Gastroesophageal sphincter (tissue), 4 donors: ENCODE data around the gene COL12A1. TPM values are rescaled to one million over a fixed set of nuclear protein-coding genes. Genes with fewer than 3 reads are reported as not detected.

ENCODE experiments used
- ATAC-seq: fragments of 150-250 bp; one replicate; pipeline ENCODE4 v1.9.1; 2016; ENCODE audit warnings: mild to moderate bottlenecking, moderate library complexity
- H3K27ac ChIP-seq, 4 donors: fragments of 200-600 bp; sonication (generic) in 3 of 4; 1 replicate in 3 of 4; 2 replicates in 1 of 4; pipeline ENCODE4 v1.5.1; 2016 to 2019
- H3K27me3 ChIP-seq: fragments of 200-600 bp; sonication (generic); one replicate; pipeline ENCODE4 v1.5.1; 2019
- H3K36me3 ChIP-seq, 2 donors: fragments of 200-600 bp; sonication (generic); one replicate each; pipeline ENCODE4 v1.5.1; 2019; ENCODE audit warnings: control low read depth in 1 of 2
- H3K4me1 ChIP-seq, 3 donors: fragments of 200-600 bp; sonication (generic); 1 replicate in 2 of 3; 2 replicates in 1 of 3; pipeline ENCODE4 v1.5.1; 2016 to 2019; ENCODE audit warnings: control low read depth in 2 of 3
- H3K4me3 ChIP-seq, 2 donors: fragments of 200-600 bp; sonication (generic); one replicate each; pipeline ENCODE4 v1.5.1; 2019; ENCODE audit warnings: mild to moderate bottlenecking in 1 of 2, moderate library complexity in 1 of 2
- H3K9me3 ChIP-seq, 3 donors: fragments of 200-600 bp; sonication (generic); one replicate each; pipeline ENCODE4 v1.5.1; 2017 to 2019; ENCODE audit warnings: control low read depth in 2 of 3
- CTCF ChIP-seq, 4 experiments: fragments of 200-600 bp in 2 of 4; fragments of 450-650 bp in 2 of 4; sonication (generic) in 1 of 4; IDR thresholded peaks; one replicate each; pipeline ENCODE4 v1.5.1; 2017 to 2019; ENCODE audit warnings: antibody characterized with exemption in 4 of 4, mild to moderate bottlenecking in 2 of 4, moderate library complexity in 2 of 4
- EP300 ChIP-seq: sonication (generic); formaldehyde crosslinking; IDR thresholded peaks from one replicate; pipeline ENCODE4 v1.6.1; 2017; ENCODE audit warnings: antibody characterized with exemption, mild to moderate bottlenecking
- POLR2A ChIP-seq, 2 donors: fragments of 450-650 bp; IDR thresholded peaks; one replicate each; pipeline ENCODE4 v1.6.1; 2017; ENCODE audit warnings: antibody characterized with exemption in 2 of 2, mild to moderate bottlenecking in 2 of 2, moderate library complexity in 1 of 2
- POLR2AphosphoS5 ChIP-seq: sonication (generic); formaldehyde crosslinking; IDR thresholded peaks from one replicate; pipeline ENCODE4 v1.6.1; 2017; ENCODE audit warnings: antibody characterized with exemption
- WGBS, 2 donors: methylation state at CpG; one replicate each; pipeline ENCODE4 v1.1.5; 2018; ENCODE audit warnings: low coverage in 1 of 2; 5-methylcytosine and 5-hydroxymethylcytosine counted together
- total RNA-seq, 4 donors: library from RNA; depleted of rRNA; stranded (reverse); fragments of >200 nt; gene quantifications; one replicate each; pipeline ENCODE4 v1.1.0, GENCODE V29; 2016

COL12A1 gene
- total RNA-seq, 4 donors from 2014 or later, result 101 to 560 (median 237) TPM

GRCh38 chr6:75149696-75150095, 56.2 kb downstream of the COL12A1 start:
- H3K27ac ChIP-seq, result no peak overlapping the region
- no peak for TF ChIP-seq CTCF (IDR thresholded peaks at IDR 0.05)
- no peak for TF ChIP-seq POLR2AphosphoS5
- no peak for TF ChIP-seq EP300
- no peak for TF ChIP-seq POLR2A (IDR thresholded peaks at IDR 0.05)
- no peak for ATAC-seq
- peaks cover 0 to 27% (median 0%) of the 10 kb centered on the region in 3 donors for H3K4me1 ChIP-seq
- H3K9me3 ChIP-seq, result no peaks in the 10 kb centered on the region
- no peaks in the 10 kb centered on the region for H3K27me3 ChIP-seq
- H3K4me3 ChIP-seq, result no peak overlapping the region
- H3K36me3 ChIP-seq, result peaks cover 3 to 57% of the 10 kb centered on the region in 2 donors

- H3K36me3 ChIP-seq, result peaks cover 3 to 60% of the 10 kb centered on the region in 2 donors
- H3K4me3 ChIP-seq, result no peak overlapping the region
- no peak for TF ChIP-seq CTCF (IDR thresholded peaks at IDR 0.05)
- TF ChIP-seq POLR2A (IDR thresholded peaks at IDR 0.05), result no peak
- TF ChIP-seq EP300, result no peak
- TF ChIP-seq POLR2AphosphoS5, result no peak
- no peak for ATAC-seq
- H3K27me3 ChIP-seq, result no peaks in the 10 kb centered on the region
- H3K4me1 ChIP-seq, result peaks cover 0 to 25% (median 0%) of the 10 kb centered on the region in 3 donors
- H3K9me3 ChIP-seq, result no peaks in the 10 kb centered on the region
- 65 to 71% methylated on average over 1 of the region's 1 CpG for WGBS, 2 donors
- no peak overlapping the region for H3K27ac ChIP-seq
Measured at GRCh38 chr6:75149240-75149639, 56.6 kb downstream of the COL12A1 start.

- TF ChIP-seq EP300 (no peak), POLR2AphosphoS5 (no peak), POLR2A (IDR thresholded peaks at IDR 0.05) (no peak), CTCF (IDR thresholded peaks at IDR 0.05) (no peak)
- Histone ChIP-seq H3K27ac (no peak overlapping the region), H3K36me3 (peaks cover 3 to 63% of the 10 kb centered on the region in 2 donors), H3K27me3 (no peaks in the 10 kb centered on the region), H3K4me1 (peaks cover 0 to 33% (median 0%) of the 10 kb centered on the region in 3 donors), H3K4me3 (no peak overlapping the region), H3K9me3 (no peaks in the 10 kb centered on the region)
- 67 to 82% methylated on average over 2 of the region's 2 CpGs for WGBS, 2 donors
- no peak for ATAC-seq
Measured at GRCh38 chr6:75147512-75147911, 58.3 kb downstream of the COL12A1 start.

GRCh38 chr6:75145976-75146375, 59.9 kb downstream of the COL12A1 start:
- H3K4me1 ChIP-seq, result peaks cover 0 to 34% (median 0%) of the 10 kb centered on the region in 3 donors
- TF ChIP-seq CTCF (IDR thresholded peaks at IDR 0.05), result no peak
- no peak for TF ChIP-seq POLR2A (IDR thresholded peaks at IDR 0.05)
- no peak for TF ChIP-seq EP300
- no peak for TF ChIP-seq POLR2AphosphoS5
- WGBS, 2 donors, result 14 to 100% methylated on average over 1 of the region's 1 CpG
- ATAC-seq, result no peak
- no peak overlapping the region for H3K27ac ChIP-seq
- H3K36me3 ChIP-seq, result peaks cover 3 to 59% of the 10 kb centered on the region in 2 donors
- no peak overlapping the region for H3K4me3 ChIP-seq
- H3K9me3 ChIP-seq, result no peaks in the 10 kb centered on the region
- H3K27me3 ChIP-seq, result no peaks in the 10 kb centered on the region

- no peak for ATAC-seq
- TF ChIP-seq CTCF (IDR thresholded peaks at IDR 0.05), result no peak
- no peak for TF ChIP-seq POLR2AphosphoS5
- no peak for TF ChIP-seq EP300
- no peak for TF ChIP-seq POLR2A (IDR thresholded peaks at IDR 0.05)
- H3K27me3 ChIP-seq, result no peaks in the 10 kb centered on the region
- no peaks in the 10 kb centered on the region for H3K9me3 ChIP-seq
- H3K36me3 ChIP-seq, result peaks cover 3 to 63% of the 10 kb centered on the region in 2 donors
- no peak overlapping the region for H3K27ac ChIP-seq
- peaks cover 0 to 29% (median 0%) of the 10 kb centered on the region in 3 donors for H3K4me1 ChIP-seq
- no peak overlapping the region for H3K4me3 ChIP-seq
- WGBS, 2 donors, result 88 to 92% methylated on average over 4 of the region's 4 CpGs
Measured at GRCh38 chr6:75145211-75145610, 60.6 kb downstream of the COL12A1 start.
